GM03348 (cell line): ENCODE results near the gene CLEC4F.
A peak's percentile ranks its signal among the peaks of the same experiment; 100 is the strongest.

Experiments used
- DNase-seq: peaks from one replicate; pipeline ENCODE4 v3.0.0; 2012; ENCODE audit warnings: low spot score

Gene CLEC4F

GRCh38 chr2:70785137-70785911 lies 35.1 kb downstream of the CLEC4F start:
- peak; percentile 57 for DNase-seq

DNA sequence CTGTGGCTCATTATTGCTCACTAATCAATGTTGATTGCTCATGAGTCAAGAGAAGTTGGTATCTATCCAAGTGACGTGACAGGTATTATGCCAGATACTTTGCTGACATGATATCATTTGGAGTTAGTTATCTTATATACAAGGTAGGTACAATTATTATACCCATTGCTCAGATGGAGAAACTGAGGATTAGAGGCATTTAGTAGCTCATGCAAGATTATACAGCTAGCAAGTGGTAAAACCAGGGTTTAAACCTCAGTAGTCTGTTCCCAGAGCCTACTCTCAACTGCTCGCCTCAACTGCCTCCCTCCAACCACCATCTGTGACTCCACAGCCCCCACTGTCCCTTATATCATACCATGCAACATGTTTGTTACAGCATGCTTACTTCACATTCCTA lies 36.1 kb downstream of the CLEC4F start:
- no peak for DNase-seq

GRCh38 chr2:70779911-70780545 lies 40.4 kb downstream of the CLEC4F start:
- peak; percentile 77 for DNase-seq

- no peak for DNase-seq
These were observed 40.9 kb downstream of the CLEC4F start for GRCh38 chr2:70779491-70779890.

DNA sequence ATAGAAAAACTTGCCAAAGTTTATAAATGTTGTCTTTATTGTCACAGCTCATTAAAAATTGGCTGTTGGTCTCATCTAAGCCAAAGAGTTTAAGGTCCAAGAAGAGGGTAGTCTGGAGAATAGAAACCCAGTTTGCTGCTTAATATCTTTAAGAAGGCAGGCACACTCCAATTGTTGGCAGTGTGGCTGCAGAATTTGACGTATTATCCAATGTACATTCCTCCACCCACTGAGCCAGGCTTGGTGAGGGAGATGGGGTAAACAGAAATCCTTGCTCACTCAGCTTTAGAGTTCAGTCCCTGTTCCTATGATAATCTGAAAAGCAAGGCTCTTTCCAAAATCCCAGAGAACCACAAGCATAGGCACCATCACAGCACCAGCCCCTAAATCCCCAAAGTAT lies 41.7 kb downstream of the CLEC4F start:
- DNase-seq, result no peak

- no peak for DNase-seq
These were observed 42.9 kb downstream of the CLEC4F start for GRCh38 chr2:70777450-70777849.

- DNase-seq, result no peak
These were observed 44.1 kb downstream of the CLEC4F start for GRCh38 chr2:70776266-70776665.

- DNase-seq, result no peak
These were observed 45.3 kb downstream of the CLEC4F start for GRCh38 chr2:70775141-70775540.

GRCh38 chr2:70772486-70773155 lies 47.8 kb downstream of the CLEC4F start:
- DNase-seq, result no peak

DNA sequence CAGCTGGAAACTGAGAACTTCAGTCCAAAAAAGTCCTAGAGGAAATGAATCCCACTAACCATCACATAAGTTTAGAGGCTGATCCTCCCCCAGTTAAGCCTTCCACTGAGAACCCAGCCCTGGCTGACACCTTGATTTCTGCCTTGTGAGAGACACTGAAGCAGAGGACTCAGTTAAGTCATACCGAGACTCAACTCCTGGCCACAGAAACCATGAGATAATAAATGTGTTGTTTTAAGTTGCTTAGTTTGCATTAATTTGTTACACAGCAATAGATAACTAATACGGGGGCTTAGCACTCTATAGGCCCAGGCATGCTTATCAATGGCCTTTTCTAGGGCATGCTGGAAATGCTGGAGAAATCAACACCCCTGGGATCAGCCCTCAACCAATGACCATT lies 49.0 kb downstream of the CLEC4F start:
- no peak for DNase-seq

DNA sequence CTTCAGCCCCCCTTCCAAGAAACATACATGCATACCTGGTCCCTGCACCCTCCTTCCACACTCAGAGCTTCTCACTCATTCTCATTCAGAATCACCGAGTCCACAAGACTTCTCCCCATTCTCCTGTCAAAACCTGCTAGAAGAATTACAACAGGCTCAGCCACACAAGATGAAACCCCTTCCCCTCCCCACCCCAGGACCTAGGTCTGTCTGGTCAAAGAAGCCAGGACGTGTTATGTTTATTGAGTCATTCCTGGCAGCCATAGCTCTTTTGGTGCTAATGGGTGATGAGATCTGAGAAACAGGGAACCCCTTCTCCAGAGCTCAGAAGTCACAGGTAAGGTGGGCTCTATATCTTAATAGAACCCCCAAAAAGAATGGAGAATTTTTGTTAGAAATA lies 50.9 kb downstream of the CLEC4F start:
- no peak for DNase-seq

DNA sequence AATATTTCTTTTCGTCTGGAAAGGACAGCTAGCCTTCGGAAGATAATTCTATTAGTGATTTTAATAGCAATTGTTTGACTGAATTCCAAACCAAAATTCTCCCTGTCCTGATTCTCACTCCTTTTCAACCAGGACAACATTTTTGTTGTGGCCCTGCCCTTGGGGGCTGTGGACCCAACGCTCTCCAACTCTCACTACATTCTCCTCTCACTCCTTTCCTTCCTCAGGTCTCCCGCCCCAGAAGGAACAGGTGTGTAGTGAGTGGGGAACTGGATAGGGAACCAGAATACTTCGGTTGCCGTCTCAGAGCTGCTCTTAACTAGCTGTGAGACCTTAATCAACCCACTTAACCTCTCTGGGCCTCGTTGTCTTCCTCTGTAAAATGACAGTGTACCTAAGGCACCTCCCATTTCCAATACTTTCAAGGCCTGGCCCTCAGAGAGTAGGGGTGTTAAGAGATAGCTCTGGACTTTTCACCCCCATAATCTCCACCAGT lies 51.8 kb downstream of the CLEC4F start:
- no peak for DNase-seq

DNA sequence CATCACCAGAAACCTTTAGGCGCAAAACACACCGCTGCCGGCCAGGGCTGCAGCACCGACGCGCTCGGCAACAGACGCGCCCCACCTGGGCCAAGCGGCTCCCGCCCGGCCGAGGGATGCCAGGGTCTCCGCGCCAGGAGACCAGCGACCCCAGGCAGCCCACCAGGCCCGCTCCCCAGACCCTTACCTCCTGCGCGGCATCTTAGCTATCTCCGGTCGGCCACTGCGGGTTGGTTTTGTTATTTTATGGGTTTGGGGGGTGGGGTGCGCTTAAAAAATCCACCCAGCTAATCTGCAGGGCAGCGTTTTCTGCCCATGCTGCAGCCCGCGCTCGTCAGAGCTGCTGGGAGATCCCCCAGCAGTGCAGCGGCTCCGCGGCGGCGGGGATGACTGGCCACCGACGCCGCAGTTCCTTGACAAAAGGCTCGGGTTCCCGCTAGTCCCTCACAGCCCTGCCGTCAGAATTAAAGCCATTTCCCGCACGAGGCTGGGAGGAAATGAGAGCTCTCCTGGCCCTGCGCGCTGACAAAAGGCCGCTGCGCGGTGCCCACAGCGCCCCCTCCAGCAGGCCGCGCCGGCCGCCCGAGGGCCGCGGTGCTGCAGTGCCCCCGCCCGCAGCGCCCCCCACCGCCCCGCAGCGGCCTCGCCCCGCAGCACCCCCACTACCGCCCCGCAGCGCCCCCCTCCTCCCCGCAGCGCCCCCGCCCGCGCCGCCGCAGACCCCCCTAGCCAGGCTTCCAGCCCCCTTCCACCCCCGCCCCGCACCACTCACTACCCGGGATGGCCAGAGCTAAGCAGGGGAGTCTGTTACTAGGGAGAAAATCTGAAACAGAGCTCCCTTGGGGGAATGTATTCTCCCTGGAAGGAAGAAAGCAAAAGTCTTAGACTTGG lies 52.5 kb downstream of the CLEC4F start, which contains the start of gene ADD2:
ADD2 (minus strand) TSS at position 502 of the 891 bp plus-strand sequence. CDS start 61,792 bp downstream, outside the sequence.
- peak; percentile 80 for DNase-seq

DNA sequence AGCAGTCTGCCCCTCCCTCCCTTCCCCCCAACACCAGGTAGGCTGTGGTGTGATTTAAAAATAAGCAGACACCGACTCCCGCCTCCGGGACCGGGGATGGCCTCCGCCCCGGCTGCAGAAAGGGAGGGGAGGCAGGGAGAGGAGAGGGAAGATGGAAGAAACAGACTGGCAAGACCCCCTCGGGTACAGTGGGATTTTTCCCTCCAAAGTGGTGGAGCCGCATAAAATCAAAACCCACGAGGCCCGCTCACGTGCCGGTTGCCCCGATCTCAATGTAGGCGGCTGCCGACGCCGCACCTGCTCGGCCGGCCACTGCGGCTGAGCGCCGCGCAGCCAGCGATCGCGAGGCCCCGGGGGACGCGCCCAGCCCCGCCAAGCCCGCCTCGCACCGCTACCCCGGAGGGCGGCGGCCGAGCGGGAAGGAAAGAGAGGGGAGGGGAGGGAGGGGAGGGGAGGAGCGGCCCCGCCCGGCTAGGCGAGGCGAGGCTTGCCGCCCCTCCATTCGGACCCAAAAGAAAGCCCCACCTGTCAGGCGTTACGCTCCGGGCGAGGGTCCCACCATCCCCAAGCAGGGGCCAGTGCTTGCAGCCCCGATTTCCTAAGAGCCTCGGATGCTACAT lies 53.2 kb downstream of the CLEC4F start:
- peak; percentile 33 for DNase-seq

- no peak for DNase-seq
These were observed 53.9 kb downstream of the CLEC4F start for GRCh38 chr2:70766357-70767078.

- DNase-seq, result no peak
These were observed 54.9 kb downstream of the CLEC4F start for GRCh38 chr2:70765507-70765906.

GRCh38 chr2:70759446-70759845 lies 61.0 kb downstream of the CLEC4F start:
- no peak for DNase-seq
